Trophoblast cell (in vitro differentiated cells and primary cell): ENCODE results near the gene DAND5.

Source experiments
- DNase-seq, 2 donors: peaks; one replicate each; pipeline ENCODE4 v3.0.0-alpha.2; 2016
- H2AFZ ChIP-seq: 2 replicates; pipeline ENCODE4 v1.6.1; 2013; ENCODE audit warnings: low read length, moderate library complexity, mild to moderate bottlenecking; ENCODE audit not compliant: insufficient read depth, poor library complexity
- H2AK5ac ChIP-seq: 2 replicates; pipeline ENCODE4 v1.6.1; 2013; ENCODE audit warnings: mild to moderate bottlenecking, low read length
- H2BK120ac ChIP-seq: 2 replicates; pipeline ENCODE4 v1.6.1; 2013; ENCODE audit warnings: low read length, mild to moderate bottlenecking, moderate library complexity; ENCODE audit not compliant: insufficient read depth, poor library complexity
- H2BK12ac ChIP-seq: 2 replicates; pipeline ENCODE4 v1.6.1; 2013; ENCODE audit warnings: mild to moderate bottlenecking, low read length, moderate library complexity
- H2BK5ac ChIP-seq: 2 replicates; pipeline ENCODE4 v1.6.1; 2013; ENCODE audit warnings: low read length, low read depth, moderate library complexity, mild to moderate bottlenecking; ENCODE audit not compliant: poor library complexity
- H3K14ac ChIP-seq: 2 replicates; pipeline ENCODE4 v1.6.1; 2013; ENCODE audit warnings: mild to moderate bottlenecking, low read length
- H3K18ac ChIP-seq: 2 replicates; pipeline ENCODE4 v1.6.1; 2013; ENCODE audit warnings: mild to moderate bottlenecking, low read length
- H3K23ac ChIP-seq: 2 replicates; pipeline ENCODE4 v1.6.1; 2013; ENCODE audit warnings: low read length
- H3K27ac ChIP-seq: 2 replicates; pipeline ENCODE4 v1.5.1; 2013; ENCODE audit warnings: low read depth, mild to moderate bottlenecking, inconsistent platforms, low read length, moderate library complexity
- H3K27me3 ChIP-seq: 2 replicates; pipeline ENCODE4 v1.6.1; 2013; ENCODE audit warnings: inconsistent platforms, mild to moderate bottlenecking, low read length, moderate library complexity; ENCODE audit not compliant: insufficient read depth
- H3K36me3 ChIP-seq, 2 experiments: 1 replicate in 1 of 2; 2 replicates in 1 of 2; pipeline ENCODE4 v1.6.1; 2013; ENCODE audit warnings: low read length in 2 of 2, mild to moderate bottlenecking in 2 of 2, moderate library complexity in 1 of 2; ENCODE audit not compliant: insufficient read depth in 2 of 2, control insufficient read depth in 1 of 2
- H3K4ac ChIP-seq: 2 replicates; pipeline ENCODE4 v1.6.1; 2013; ENCODE audit warnings: low read depth, mild to moderate bottlenecking, low read length, moderate library complexity
- H3K4me1 ChIP-seq, 2 experiments: 1 replicate in 1 of 2; 2 replicates in 1 of 2; pipeline ENCODE4 v1.6.1; 2013; ENCODE audit warnings: low read length in 2 of 2, mild to moderate bottlenecking in 2 of 2, moderate library complexity in 1 of 2; ENCODE audit not compliant: insufficient read depth in 2 of 2, control insufficient read depth in 1 of 2
- H3K4me2 ChIP-seq: 2 replicates; pipeline ENCODE4 v1.6.1; 2013; ENCODE audit warnings: inconsistent platforms, mild to moderate bottlenecking, low read length, moderate library complexity
- H3K4me3 ChIP-seq: 2 replicates; pipeline ENCODE4 v1.5.1; 2013; ENCODE audit warnings: mild to moderate bottlenecking, low read depth, low read length, inconsistent platforms
- H3K79me1 ChIP-seq: one replicate; pipeline ENCODE4 v1.6.1; 2013; ENCODE audit warnings: low read length
- H3K79me2 ChIP-seq: 2 replicates; pipeline ENCODE4 v1.6.1; 2013; ENCODE audit warnings: low read length, mild to moderate bottlenecking; ENCODE audit not compliant: control insufficient read depth, insufficient read depth, poor library complexity
- H3K9ac ChIP-seq: 2 replicates; pipeline ENCODE4 v1.6.1; 2013; ENCODE audit warnings: mild to moderate bottlenecking, low read length
- H3K9me3 ChIP-seq: 2 replicates; pipeline ENCODE4 v1.6.1; 2013; ENCODE audit warnings: low read depth, mild to moderate bottlenecking, control low read depth, inconsistent platforms, low read length; ENCODE audit not compliant: insufficient read depth
- H4K12ac ChIP-seq: 2 replicates; pipeline ENCODE4 v1.6.1; 2013; ENCODE audit warnings: low read depth, mild to moderate bottlenecking, low read length, moderate library complexity
- H4K8ac ChIP-seq: 2 replicates; pipeline ENCODE4 v1.6.1; 2013; ENCODE audit warnings: low read depth, mild to moderate bottlenecking, low read length, moderate library complexity
- H4K91ac ChIP-seq: one replicate; pipeline ENCODE4 v1.6.1; 2013; ENCODE audit warnings: low read depth, mild to moderate bottlenecking, low read length, moderate library complexity
- WGBS: extraction: QIAGEN DNeasy Blood & Tissue Kit; methylation state at CpG from one replicate; pipeline ENCODE4 v1.1.7; 2013; ENCODE audit warnings: missing lambda C conversion rate; ENCODE audit not compliant: insufficient read length, insufficient coverage; ENCODE audit errors: extremely low coverage; 5-methylcytosine and 5-hydroxymethylcytosine counted together

Gene DAND5

DNA sequence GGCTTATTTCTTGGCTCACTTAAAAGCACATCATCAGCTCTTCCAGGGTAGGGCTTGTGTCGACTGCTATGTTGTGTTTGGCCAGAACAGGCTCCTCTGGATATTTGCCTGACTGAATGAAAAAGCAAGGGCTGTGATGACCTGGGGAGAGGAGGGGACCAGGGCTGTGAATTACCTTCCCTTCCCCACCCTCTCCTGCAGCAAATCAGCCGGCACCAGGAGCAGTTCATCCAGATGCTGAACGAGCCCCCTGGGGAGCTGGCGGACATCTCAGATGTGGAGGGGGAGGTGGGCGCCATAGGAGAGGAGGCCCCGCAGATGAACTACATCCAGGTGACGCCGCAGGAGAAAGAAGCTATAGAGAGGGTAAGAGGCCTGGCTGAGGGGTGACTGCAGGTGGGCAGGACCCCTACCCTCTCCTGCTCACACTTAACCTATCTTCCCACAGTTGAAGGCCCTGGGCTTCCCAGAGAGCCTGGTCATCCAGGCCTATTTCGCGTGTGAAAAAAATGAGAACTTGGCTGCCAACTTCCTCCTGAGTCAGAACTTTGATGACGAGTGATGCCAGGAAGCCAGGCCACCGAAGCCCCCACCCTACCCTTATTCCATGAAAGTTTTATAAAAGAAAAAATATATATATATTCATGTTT, 16.8 kb upstream of the DAND5 start:
- WGBS, result no CpG with 5 or more reads among the region's 12 CpGs
- no peak overlapping the region for H2BK5ac ChIP-seq
- no peak overlapping the region for H2AFZ ChIP-seq
- H2BK120ac ChIP-seq, result no peak overlapping the region
- no peak overlapping the region for H3K23ac ChIP-seq
- peaks cover 4 to 7% of the 10 kb centered on the region in 2 experiments for H3K4me1 ChIP-seq
- no peaks in the 10 kb centered on the region for H3K27me3 ChIP-seq
- H2BK12ac ChIP-seq, result no peak overlapping the region
- H3K4me3 ChIP-seq, result no peak overlapping the region
- peak in 1 of 2 donors; percentile 28 for DNase-seq
- no peak overlapping the region for H3K4ac ChIP-seq
- H3K4me2 ChIP-seq, result no peak overlapping the region
- H3K79me2 ChIP-seq, result peaks cover 5% of the 10 kb centered on the region
- H2AK5ac ChIP-seq, result no peak overlapping the region
- peaks cover 65 to 69% of the 10 kb centered on the region in 2 experiments for H3K36me3 ChIP-seq
- no peak overlapping the region for H4K8ac ChIP-seq
- H3K14ac ChIP-seq, result no peak overlapping the region
- H3K9me3 ChIP-seq, result peaks cover 5% of the 10 kb centered on the region
- H3K9ac ChIP-seq, result no peak overlapping the region
- H4K91ac ChIP-seq, result no peak overlapping the region
- peaks cover 6% of the 10 kb centered on the region for H3K79me1 ChIP-seq
- H3K18ac ChIP-seq, result no peak overlapping the region
- H3K27ac ChIP-seq, result no peak overlapping the region
- no peak overlapping the region for H4K12ac ChIP-seq

DNA sequence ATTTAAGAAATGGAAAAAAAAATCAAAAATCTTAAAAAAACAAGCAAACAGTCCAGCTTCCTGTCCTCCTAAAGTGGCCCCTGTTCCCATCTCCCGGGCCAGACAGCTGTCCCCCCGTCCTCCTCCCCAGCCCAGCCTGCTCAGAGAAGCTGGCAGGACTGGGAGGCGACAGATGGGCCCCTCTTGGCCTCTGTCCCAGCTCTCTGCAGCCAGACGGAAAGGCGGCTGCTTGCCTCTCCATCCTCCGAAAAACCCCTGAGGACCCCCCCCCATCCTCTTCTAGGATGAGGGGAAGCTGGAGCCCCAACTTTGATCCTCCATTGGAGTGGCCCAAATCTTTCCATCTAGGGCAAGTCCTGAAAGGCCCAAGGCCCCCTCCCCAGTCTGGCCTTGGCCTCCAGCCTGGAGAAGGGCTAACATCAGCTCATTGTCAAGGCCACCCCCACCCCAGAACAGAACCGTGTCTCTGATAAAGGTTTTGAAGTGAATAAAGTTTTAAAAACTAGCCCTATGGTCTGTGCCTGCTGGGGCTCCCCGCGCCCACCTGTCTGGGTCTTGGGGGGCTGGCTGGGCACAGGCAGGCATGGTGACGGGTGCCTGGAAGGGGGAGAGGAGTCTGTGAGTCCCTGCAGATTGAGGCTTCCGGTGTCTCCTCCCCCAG, 16.1 kb upstream of the DAND5 start:
- peaks cover 5% of the 10 kb centered on the region for H3K9me3 ChIP-seq
- H3K9ac ChIP-seq, result no peak overlapping the region
- H3K4me1 ChIP-seq, result peaks cover 4 to 7% of the 10 kb centered on the region in 2 experiments
- H2BK5ac ChIP-seq, result no peak overlapping the region
- DNase-seq, result no peak
- H3K79me1 ChIP-seq, result peaks cover 6% of the 10 kb centered on the region
- H2BK12ac ChIP-seq, result no peak overlapping the region
- no peak overlapping the region for H3K23ac ChIP-seq
- no peak overlapping the region for H4K91ac ChIP-seq
- no peak overlapping the region for H2AFZ ChIP-seq
- no peak overlapping the region for H4K8ac ChIP-seq
- no peak overlapping the region for H4K12ac ChIP-seq
- WGBS, result no CpG with 5 or more reads among the region's 11 CpGs
- H3K4ac ChIP-seq, result no peak overlapping the region
- peaks cover 58 to 62% of the 10 kb centered on the region in 2 experiments for H3K36me3 ChIP-seq
- no peak overlapping the region for H3K18ac ChIP-seq
- H3K4me3 ChIP-seq, result no peak overlapping the region
- peaks cover 5% of the 10 kb centered on the region for H3K79me2 ChIP-seq
- H3K27ac ChIP-seq, result no peak overlapping the region
- no peak overlapping the region for H2AK5ac ChIP-seq
- no peak overlapping the region for H3K4me2 ChIP-seq
- H3K14ac ChIP-seq, result no peak overlapping the region
- no peak overlapping the region for H2BK120ac ChIP-seq
- H3K27me3 ChIP-seq, result no peaks in the 10 kb centered on the region

DNA sequence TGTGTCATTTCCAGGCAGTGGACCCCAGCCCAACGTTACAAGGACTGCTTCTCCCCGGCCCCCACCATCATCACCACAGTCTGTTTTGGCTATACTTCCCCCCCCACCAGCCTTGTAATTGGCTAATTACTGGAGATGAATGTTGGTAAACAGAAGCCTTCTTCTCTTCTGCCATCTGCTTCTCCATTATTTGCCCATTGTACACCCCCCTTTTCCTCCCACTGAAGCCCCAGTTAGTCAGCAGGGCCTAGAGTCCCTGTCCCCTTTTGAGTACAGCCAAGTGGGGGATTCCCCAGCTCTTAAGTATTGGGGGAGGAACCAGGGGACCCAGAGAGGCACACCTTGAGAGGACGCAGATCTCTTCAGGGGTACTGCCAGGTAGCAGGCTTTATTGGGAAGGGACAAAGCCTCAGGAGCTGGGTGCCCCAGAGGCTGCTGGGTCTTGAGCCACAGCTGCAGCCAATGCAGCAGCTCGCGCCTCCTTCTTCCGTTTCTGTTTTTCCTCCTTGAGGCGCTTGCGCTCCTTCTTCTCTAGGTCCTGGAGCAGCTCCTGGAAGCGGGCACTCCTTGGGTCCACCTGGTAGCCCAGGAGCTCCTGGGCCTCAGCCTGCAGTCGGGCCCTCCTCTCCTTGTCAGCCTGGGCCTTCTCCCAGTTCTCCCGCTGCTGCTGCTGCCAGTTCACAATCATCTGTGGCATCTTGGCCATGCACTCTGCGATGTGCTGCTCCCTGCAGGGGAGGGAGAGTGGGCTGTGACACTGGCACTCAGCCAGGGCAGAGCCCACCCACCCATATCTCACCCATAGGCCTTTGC, 15.4 kb upstream of the DAND5 start:
- H4K91ac ChIP-seq, result no peak overlapping the region
- H3K9me3 ChIP-seq, result peaks cover 2% of the 10 kb centered on the region
- no peak overlapping the region for H3K27ac ChIP-seq
- peaks cover 6% of the 10 kb centered on the region for H3K79me1 ChIP-seq
- H4K12ac ChIP-seq, result no peak overlapping the region
- no peak overlapping the region for H2AFZ ChIP-seq
- H4K8ac ChIP-seq, result no peak overlapping the region
- H3K4me3 ChIP-seq, result no peak overlapping the region
- DNase-seq, result no peak
- peaks cover 5% of the 10 kb centered on the region for H3K79me2 ChIP-seq
- no peak overlapping the region for H3K9ac ChIP-seq
- peaks cover 51 to 55% of the 10 kb centered on the region in 2 experiments for H3K36me3 ChIP-seq
- WGBS, result no CpG with 5 or more reads among the region's 12 CpGs
- no peak overlapping the region for H2BK5ac ChIP-seq
- H2BK12ac ChIP-seq, result no peak overlapping the region
- H3K18ac ChIP-seq, result no peak overlapping the region
- peaks cover 4 to 7% of the 10 kb centered on the region in 2 experiments for H3K4me1 ChIP-seq
- H3K4me2 ChIP-seq, result no peak overlapping the region
- H2AK5ac ChIP-seq, result no peak overlapping the region
- no peak overlapping the region for H3K23ac ChIP-seq
- no peak overlapping the region for H3K4ac ChIP-seq
- no peaks in the 10 kb centered on the region for H3K27me3 ChIP-seq
- H3K14ac ChIP-seq, result no peak overlapping the region
- H2BK120ac ChIP-seq, result no peak overlapping the region

DNA sequence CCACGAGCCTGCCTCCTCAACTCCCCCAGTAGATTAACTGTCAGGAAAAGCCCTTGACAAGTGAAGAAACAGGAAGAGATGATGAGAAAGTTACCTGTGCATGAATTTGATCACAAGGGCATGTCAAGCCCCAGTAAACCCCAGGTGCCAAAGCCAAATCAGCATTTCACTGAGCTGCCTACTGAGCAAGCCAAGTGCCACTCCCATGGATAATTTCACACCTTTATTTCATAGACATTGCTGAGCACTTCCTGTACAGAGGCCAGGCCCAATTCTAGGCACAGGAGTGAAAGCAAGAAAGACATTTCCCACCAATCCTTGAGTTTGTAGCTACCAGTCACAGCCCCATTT, 14.8 kb upstream of the DAND5 start:
- Histone ChIP-seq H2BK12ac (no peak overlapping the region), H3K4me2 (no peak overlapping the region), H3K27me3 (no peaks in the 10 kb centered on the region), H3K4me3 (no peak overlapping the region), H3K36me3 (peaks cover 45 to 49% of the 10 kb centered on the region in 2 experiments), H4K12ac (no peak overlapping the region), H3K79me2 (peaks cover 5% of the 10 kb centered on the region), H3K27ac (no peak overlapping the region), H2BK5ac (no peak overlapping the region), H3K9me3 (peaks cover 2% of the 10 kb centered on the region), H2AK5ac (no peak overlapping the region), H3K79me1 (peaks cover 6% of the 10 kb centered on the region), H3K14ac (no peak overlapping the region), H3K4me1 (peaks cover 4 to 7% of the 10 kb centered on the region in 2 experiments), H3K4ac (no peak overlapping the region), H3K18ac (no peak overlapping the region), H3K9ac (no peak overlapping the region), H2AFZ (no peak overlapping the region), H3K23ac (no peak overlapping the region), H4K8ac (no peak overlapping the region), H2BK120ac (no peak overlapping the region), H4K91ac (no peak overlapping the region)
- DNase-seq, result no peak
- no CpG with 5 or more reads among the region's 1 CpG for WGBS
